Activated naive CD4-positive, alpha-beta T cell treated with anti-CD3 and anti-CD28 coated beads, Interleukin-2, amount 50 U/mL, for 16 hours (primary cell): ENCODE measurements around the gene PEX16.

Source experiments
- DNase-seq: peaks from one replicate; pipeline ENCODE4 v3.0.0-alpha.2; 2020

Gene PEX16

GRCh38 chr11:45930951-45931570, 13.4 kb upstream of the PEX16 start:
- DNase-seq, result no peak

GRCh38 chr11:45930031-45930794, 12.5 kb upstream of the PEX16 start:
- DNase-seq, result peak; percentile 16

- peak; percentile 4 for DNase-seq
Observed at GRCh38 chr11:45929486-45930030, 11.9 kb upstream of the PEX16 start.

- peak; percentile 5 for DNase-seq
Observed at GRCh38 chr11:45928535-45929215, 11.0 kb upstream of the PEX16 start.

- DNase-seq, result peak; percentile 8
Observed at GRCh38 chr11:45927684-45928413, 10.2 kb upstream of the PEX16 start.

GRCh38 chr11:45927332-45927683, 9.6 kb upstream of the PEX16 start:
- DNase-seq, result peak; percentile 5

GRCh38 chr11:45926536-45927331, 9.1 kb upstream of the PEX16 start:
- peak; percentile 9 for DNase-seq

GRCh38 chr11:45926001-45926401, 8.3 kb upstream of the PEX16 start:
- DNase-seq, result peak; percentile 7

- DNase-seq, result no peak
Observed at GRCh38 chr11:45925550-45925949, 7.9 kb upstream of the PEX16 start.

GRCh38 chr11:45924927-45925326, 7.2 kb upstream of the PEX16 start:
- no peak for DNase-seq

GRCh38 chr11:45924036-45924915, 6.6 kb upstream of the PEX16 start:
- peak; percentile 10 for DNase-seq

- peak; percentile 32 for DNase-seq
Observed at GRCh38 chr11:45922425-45923082, 4.9 kb upstream of the PEX16 start, which contains the start of gene LARGE2. Gene LARGE2 (plus strand): TSS chr11:45922656. CDS start chr11:45922883, 227 bp downstream.

GRCh38 chr11:45921561-45922424, 4.1 kb upstream of the PEX16 start:
- no peak for DNase-seq

- DNase-seq, result no peak
Observed at GRCh38 chr11:45920531-45921477, 3.1 kb upstream of the PEX16 start.

- no peak for DNase-seq
Observed at GRCh38 chr11:45919806-45920530, 2.3 kb upstream of the PEX16 start.

- DNase-seq, result no peak
Observed at GRCh38 chr11:45918962-45919675, 1.4 kb upstream of the PEX16 start.
